Measurements from ENCODE around the gene HUNK.
"Not testable (repeated sequence)": the region's sequence is repeated elsewhere in the genome, so short reads cannot be mapped to it uniquely, and the experiment has no call there.

HUNK gene

DNA sequence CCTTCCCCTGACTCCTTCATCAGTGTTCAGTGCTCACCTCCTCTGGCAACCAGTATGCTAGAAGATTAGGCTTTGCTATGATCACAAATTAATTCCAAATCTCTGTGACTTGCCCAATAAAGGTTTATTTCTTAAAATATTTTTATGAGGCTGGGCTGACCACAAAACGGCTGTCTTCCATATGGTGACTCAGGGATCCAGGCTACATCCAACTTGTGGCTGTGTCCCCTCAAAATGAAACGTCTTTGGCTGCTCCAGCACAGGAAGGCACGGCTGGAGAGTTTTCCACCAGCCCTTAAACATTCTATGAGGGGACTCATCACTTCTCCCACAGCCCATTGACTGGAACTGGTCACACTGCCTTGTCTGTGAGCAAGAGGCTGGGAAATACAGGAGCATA, 131.5 kb downstream of the HUNK start:
- no peak for DNase-seq

DNA sequence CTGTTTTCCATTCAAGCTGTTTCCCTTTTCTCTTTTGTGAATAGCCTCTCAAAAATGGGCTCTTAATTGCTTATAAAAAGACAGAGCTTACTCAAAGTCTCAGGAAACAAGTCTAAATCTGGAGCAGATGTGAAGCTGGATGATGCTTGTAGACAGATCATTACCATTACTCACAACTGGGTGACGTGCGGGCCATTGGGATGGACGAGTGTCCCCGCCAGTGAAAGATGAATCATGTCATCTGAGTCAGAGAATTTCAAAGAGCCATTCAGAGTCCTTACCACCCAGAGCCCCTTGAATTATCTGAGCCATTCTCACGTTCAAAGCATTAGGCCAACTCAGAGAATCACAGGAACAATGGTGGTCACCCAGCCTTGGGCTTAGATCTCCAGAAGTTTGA, 134.6 kb downstream of the HUNK start:
- no peak for DNase-seq

DNA sequence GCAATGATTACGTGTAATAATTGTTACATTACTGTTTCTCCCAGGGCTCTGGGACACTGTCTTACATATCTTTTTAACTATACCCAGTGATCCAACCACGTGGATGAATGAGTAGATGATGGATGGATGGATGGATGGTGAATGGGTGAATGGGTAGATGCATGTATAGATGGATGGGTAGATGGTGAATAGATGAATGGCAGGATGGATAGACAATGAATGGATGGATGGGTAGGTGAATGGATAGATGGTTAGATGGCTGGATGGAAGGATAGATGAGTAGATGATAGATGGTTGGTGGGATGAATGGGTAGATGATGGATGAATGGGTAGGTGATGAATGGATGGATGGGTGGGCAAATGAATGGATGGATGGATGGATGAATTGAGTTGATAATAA, 135.9 kb downstream of the HUNK start:
- no peak for DNase-seq

DNA sequence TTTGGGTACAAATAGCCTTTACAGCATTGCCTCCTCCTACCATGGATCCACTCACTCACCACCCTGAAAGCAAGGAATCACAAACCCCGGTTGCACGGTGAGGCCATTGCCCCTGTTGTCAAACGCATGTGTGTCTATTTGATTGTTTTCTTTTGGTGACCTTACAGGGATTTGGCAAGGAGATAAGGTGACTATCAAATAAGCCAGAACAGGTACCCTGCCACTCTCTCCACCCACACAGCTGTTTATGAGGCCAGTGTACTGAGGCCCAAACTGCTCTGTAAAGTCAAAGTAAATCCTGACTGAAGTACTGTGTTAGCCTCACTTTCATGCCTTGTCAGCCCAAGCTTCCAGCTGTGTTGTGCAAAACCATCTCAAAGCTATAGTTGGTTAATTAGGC, 136.4 kb downstream of the HUNK start:
- DNase-seq: no peak

DNA sequence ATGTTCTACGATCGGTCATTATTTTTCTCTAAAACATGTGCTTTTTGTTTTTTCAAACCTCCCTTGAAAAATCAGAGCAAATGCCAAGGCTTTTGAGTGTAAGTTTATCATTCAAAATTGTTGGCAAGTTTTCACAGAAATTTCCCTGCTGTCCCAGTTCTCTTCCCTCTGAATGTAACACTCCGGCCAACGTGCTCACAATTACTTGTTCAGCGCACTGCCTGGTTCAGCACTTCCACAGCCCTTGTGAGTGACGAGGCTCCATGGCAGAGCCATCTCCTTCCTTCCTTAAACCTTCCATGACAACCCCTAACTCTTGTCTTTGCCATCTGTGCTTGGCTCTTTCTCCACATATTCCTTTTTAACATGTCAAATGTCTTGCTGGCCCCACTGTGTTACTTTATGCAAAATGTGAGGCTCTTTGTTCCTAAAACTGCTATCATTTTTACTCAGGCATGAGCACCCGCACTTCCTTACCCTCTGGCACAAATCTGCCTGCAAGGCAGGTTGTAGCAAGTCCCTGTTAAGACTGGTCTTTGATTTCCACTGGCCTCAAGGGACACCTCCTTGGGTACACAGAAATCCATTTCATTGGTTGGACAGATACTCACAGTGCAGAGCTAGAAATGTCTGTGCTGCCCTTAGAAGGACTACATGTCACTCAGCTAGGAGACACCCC, 142.8 kb downstream of the HUNK start:
- no peak for DNase-seq

DNA sequence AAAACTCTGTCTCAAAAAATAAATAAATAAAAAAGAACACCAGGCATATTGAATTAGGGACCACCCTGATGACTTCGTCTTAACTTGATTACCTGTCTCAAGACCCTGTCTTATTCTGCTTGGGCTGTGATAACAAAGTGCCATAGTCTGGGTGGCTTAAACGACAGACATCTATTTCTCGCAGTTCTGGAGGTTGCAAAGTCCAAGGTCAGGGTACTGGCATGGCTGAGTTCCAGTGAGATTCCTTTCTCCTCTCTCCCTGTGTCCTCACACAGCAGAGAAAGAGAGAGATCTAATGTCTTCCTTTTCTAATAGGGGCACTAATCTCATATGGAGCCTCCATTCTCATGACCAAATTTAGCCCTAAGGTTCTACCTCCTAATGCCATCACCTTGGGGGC, 145.6 kb downstream of the HUNK start:
- DNase-seq: no peak

- DNase-seq: no peak
These were observed 147.7 kb downstream of the HUNK start for GRCh38 chr21:32020564-32020963.

- no peak for DNase-seq
These were observed 148.6 kb downstream of the HUNK start for GRCh38 chr21:32021319-32021994.

DNA sequence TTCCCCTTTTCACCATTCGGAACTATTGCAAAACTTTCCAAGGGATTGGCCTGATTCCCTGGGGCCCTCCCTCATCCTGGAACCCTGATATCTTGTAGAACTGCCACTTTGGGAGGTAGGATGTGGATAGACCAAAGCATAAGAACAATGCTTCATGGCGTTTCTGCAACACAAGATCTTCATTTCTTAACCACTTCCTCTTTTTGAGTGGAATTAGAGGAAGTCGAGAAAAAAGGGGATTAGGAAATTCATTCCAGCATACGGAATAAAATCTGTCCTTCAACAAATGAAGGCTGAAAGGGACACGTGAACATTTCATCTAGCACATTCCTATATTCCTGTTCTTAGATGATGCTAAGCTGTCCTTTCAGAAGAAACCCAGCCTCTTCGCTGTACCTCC, 149.3 kb downstream of the HUNK start:
- peak; percentile 34 to 83 (median 61) for DNase-seq

DNA sequence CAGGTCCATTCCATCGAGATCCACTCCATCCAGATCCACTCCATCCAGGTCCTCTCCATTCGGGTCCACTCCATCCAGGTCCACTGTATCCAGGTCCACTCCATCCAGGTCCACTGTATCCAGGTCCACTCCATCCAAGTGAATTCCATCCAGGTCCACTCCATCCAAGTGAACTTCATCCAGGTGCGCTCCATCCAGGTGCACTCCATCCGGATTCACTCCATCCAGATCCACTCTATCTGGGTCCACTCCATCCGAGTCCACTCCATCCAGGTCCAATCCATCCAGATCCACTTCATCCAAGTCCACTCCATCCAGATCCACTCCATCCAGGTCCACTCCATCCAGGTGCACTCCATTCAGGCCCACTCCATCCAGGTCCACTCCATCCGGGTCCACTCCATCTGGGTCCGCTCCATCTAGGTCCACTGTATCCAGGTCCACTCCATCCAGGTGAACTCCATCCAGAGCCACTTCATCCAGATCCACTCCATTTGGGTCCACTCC, 157.4 kb downstream of the HUNK start:
- no peak for DNase-seq

DNA sequence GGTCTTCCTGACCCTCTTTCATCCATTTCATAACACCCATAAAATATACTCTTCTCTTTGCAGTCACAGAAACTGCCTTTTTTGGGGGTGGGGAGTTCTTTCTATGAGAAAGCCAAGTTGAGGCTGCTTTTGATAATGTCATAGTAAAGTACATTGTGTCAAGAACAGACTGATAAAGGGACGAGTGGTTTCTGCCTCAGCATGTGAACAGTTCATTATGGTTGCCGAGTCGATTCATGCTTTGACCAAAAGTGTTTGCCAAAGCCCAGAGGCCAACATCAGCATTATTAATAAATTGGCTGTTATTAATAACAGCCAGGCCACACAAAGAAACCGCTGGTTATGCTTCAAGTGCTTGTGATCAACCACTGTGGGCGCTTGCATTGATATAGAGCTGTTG, 162.0 kb downstream of the HUNK start:
- no peak for DNase-seq

- no peak for DNase-seq
These were observed 162.8 kb downstream of the HUNK start for GRCh38 chr21:32035617-32036016.

DNA sequence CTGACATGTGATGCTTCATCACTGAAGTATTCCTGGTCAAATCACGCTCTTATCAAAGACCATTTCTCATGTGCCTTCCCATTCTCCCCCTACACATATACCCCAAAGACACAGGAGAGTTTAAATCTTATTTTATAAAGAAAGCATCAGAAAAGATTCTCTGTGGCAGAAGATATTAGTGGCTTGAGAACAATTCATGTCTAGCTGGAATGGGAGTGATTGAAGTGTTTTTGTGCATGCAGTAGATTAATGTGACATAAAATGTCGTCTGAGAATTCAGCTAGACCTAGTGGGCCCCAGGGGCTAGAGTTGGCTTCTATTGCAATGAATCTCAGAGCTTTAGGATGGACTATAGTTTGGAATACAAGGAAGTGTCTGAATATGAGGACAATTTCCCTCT, 163.9 kb downstream of the HUNK start:
- DNase-seq: no peak

DNA sequence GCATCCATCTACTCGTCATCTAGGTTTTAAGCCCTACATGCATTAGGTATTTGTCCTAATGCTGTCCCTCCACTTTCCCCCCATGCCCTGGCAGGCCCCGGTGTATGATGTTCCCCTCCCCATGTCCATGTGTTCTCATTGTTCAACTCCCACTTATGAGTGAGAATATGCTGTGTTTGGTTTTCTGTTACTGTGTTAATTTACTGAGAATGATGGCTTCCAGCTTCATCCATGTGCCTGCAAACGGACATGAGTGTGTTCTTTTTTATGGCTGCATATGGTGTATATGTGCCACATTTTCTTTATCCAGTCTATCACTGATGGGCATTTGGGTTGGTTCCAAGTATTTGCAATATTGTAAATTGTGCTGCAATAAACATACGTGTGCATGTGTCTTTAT, 165.9 kb downstream of the HUNK start:
- not testable (repeated sequence) for DNase-seq

DNA sequence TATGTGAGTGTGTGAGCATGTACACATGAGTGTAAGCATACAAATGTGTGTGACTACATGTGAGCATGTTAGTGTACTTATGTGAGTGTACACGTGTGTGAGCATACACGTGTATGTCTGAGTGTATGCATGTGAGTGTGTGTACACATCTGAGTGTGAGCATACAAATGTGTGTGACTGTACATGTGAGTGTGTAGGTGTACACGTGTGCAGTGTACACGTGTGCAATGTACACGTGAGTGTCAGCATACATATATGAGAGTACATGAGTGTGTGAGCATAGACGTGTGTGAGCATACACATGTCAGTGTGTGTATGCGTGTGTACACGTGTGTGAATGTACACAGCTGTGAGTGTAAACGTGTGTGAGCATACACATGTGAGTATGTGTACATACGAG, 170.6 kb downstream of the HUNK start:
- DNase-seq: no peak

DNA sequence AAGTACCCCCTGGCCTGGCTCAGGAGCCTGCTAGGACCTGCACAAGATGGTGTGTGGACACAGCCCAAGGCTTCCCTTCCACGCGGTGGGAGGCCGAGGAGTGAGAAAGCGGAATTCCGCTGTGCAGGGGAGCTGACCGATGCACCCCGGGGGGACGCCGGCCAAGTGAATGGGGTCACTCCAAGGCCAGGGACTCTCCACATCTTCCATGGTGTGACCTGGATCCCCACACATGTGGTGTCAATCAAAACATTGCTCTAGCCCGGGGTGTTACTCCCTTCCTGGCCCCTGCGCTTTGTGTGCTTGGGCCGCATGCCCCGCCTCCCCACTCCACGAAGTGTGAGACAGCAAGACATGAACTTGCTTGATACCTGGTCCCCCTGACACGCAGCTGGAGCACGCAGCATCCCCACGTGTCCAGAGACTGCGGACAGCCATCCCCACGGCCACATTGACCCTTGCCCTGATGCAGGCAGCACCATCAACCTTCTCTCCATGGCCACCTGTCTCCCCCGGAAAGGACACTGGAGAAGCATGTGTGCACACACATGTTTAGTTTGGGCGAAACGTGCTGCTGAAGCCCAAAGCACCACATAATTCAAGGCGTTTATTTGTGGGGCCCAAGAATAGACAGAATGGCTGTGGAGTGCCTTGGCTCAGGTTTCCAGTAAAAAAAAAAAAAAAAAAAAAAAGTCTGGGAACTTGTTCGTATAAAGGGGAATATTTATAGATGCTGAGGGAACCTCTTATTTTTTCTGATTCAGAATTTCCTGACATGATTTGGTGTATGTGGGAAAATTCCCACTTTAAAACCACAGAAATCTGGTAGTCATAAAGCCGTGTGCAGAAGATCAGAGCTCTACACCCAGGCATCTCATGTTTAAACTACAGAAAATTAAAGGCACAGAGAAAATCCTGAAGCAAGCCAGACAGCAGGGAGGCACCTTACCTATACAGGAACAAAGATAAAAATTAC, 171.7 kb downstream of the HUNK start:
- no peak for DNase-seq

DNA sequence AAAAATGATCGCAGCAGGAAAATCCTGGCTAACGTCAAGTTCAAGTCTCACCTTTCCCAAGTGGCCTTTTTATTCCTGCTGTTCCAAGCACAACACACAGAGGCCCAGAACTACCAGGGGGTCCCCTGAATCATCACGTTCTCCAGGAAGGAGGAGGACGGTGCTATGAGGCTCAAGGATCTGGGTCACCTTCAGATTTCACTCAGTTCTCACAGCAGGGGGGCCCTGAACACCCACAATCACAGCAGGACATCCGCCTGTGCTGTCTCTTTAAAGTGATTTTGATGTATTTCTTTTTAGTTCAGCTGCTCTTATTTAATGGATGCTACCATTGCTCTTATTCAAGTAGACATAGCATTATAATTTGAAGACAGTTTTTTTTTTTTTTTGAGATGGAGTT, 173.4 kb downstream of the HUNK start:
- no peak for DNase-seq

DNA sequence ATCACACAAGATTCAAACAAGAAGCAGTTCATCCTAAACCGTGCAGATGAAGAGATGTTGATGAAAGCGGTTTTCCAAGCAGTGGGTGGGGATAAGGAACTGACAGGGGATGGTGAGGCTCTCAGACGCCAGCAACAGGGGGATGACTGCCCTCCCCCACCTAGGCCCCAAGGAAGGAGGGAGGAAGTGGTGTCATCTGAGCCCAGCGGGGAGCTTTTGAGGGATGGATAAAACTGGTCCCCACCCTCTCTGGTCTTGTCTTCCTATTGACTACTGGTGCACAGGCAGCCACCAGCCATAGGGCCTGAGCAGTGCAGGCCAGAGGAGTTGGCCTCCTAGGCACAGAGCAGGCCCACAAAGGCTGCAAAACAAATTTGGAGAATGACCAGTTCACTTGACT, 175.5 kb downstream of the HUNK start:
- no peak for DNase-seq

All from suppressor macrophage (primary cell).